ENCODE data around the gene CKAP4.

The CKAP4 gene

GRCh38 chr12:106194351-106194750 lies 53.5 kb downstream of the CKAP4 start:
- DNase-seq, result no peak

DNA sequence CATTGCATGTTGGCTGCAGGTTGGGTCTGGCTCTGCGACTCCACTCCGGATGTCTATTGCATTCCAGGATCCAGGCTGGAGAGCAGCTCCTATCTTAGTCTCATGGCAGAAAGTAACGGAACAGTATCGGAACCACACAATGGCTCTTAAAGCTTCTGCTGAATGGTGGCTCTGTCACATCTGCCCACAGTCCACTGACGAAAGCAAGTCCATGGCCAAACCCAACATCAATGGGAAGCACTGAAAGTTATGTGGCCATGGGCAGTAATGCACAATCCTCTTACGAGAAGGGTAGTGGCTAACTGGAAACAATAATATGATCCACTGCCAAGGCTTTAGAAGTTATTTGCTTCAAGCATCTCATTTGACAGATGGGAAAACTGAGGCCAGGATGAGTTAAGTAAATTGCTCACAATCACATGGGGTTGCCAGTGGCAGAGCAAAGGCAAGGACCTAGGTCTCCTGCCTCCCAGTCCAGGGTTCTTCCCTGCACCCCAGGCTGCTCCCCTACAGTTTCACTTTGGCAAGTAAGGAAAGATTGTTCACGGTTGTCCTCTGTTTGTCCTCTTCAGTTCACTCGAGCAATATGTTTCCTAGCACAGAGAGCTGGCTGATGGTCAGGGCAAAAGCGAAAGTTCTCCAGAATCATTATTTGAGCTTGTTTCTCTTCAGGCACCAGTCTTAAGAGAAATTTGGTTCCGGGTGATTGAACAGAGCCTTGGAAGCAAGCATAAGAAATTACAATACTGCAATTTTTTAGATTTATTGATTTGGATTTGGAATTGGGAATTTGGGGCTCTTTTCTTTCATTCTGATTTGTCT lies 54.2 kb downstream of the CKAP4 start:
- DNase-seq, result no peak

- no peak for DNase-seq
Measured at GRCh38 chr12:106192659-106193393, 55.0 kb downstream of the CKAP4 start.

DNA sequence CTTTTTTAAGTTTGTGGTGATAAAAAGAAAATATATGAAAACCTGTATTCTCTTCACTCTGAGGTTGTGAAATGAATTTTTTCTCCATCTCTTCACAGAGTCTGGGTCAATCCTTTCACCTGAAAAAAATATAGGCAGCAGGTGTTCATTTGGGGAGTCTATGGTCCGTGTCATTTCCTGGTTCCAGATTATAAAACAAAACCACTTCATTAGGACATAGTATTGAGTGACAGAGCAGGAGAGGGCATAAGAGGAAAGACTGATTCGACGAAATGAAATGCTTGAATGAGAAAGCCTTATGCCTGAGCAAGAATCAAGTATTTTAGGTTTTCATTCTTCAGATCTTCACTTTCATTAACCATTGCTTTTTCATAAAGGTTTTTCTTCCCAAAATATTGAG lies 57.2 kb downstream of the CKAP4 start:
- DNase-seq, result no peak

DNA sequence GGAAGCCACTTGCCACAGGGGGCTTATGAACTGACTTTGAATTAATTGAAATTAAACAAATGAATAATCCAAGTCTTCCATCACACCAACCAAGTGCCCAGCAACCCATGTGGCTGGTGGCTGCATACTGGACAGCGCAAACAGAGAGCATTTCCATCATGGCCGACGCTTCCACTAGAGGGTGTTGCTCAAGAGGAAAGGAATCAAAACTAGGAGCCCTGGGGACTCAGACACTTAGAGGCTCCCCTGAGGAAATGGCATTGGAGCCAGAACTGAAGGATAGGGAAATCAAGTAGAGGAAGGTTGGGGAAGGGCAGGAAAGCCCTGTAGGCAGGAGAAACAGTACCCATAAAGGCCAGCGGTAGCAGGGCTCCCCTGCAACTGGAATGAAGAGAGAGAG lies 58.5 kb downstream of the CKAP4 start:
- DNase-seq, result no peak

DNA sequence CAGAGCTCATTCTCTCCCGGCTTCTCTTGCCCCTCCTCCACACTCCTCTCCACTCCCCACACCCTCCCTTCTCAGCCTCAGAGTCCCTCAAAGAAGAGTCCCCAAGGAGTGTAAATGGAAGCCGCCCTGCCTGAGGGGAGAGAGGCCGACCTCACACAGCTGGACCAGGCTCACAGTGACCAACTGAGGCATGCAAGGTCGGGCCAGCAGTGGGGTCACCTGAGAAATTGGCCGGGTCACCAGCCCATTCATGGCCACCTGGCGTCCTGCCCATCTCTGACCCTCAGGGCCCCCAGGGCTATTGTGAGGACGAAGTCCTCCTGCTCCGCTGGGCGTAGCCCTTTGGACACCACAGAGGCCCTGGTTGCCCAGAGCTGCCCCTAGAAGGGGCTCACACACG lies 59.6 kb downstream of the CKAP4 start:
- DNase-seq, result no peak
